Adrenal gland (tissue), 12 donors: ENCODE data around the gene PANK1. TPM values are rescaled to one million over a fixed set of nuclear protein-coding genes. Genes with fewer than 3 reads are reported as not detected.

ENCODE experiments used
- DNase-seq, 7 donors: peaks; one replicate each; pipeline ENCODE4 v3.0.0-alpha.2; 2019 to 2020
- H3K27ac ChIP-seq, 5 donors: fragments of 200-600 bp; sonication (generic) in 4 of 5; 1 replicate in 3 of 5; 2 replicates in 2 of 5; pipeline versions ENCODE4 v1.5.1 to v1.8.0; 2016 to 2020; ENCODE audit warnings: mild to moderate bottlenecking in 1 of 5
- H3K27me3 ChIP-seq: fragments of 200-600 bp; 2 replicates; pipeline ENCODE4 v1.8.0; 2021
- H3K36me3 ChIP-seq, 2 donors: fragments of 200-600 bp; replicated peaks in 1 of 2; 1 replicate in 1 of 2; 2 replicates in 1 of 2; pipeline versions ENCODE4 v1.5.1 to v1.8.0; 2018 to 2022
- H3K4me1 ChIP-seq, 2 donors: fragments of 200-600 bp; replicated peaks in 1 of 2; 1 replicate in 1 of 2; 2 replicates in 1 of 2; pipeline versions ENCODE4 v1.5.1 to v1.8.0; 2018 to 2021
- H3K4me3 ChIP-seq, 4 donors: fragments of 200-600 bp; sonication (generic) in 3 of 4; one replicate each; pipeline ENCODE4 v1.5.1; 2016 to 2018
- H3K9me3 ChIP-seq, 3 donors: fragments of 200-600 bp; sonication (generic) in 1 of 3; replicated peaks in 1 of 3; 1 replicate in 2 of 3; 2 replicates in 1 of 3; pipeline versions ENCODE4 v1.5.1 to v1.8.0; 2016 to 2021
- POLR2A ChIP-seq, 2 donors: fragments of 450-650 bp; IDR thresholded peaks; one replicate each; pipeline ENCODE4 v1.6.1; 2017; ENCODE audit warnings: antibody characterized with exemption in 2 of 2, mild to moderate bottlenecking in 2 of 2, moderate library complexity in 1 of 2
- WGBS, 4 donors: extraction: QIAGEN DNeasy Blood & Tissue Kit in 2 of 4; methylation state at CpG; one replicate each; pipeline versions ENCODE4 v1.1.5 to v1.1.7; 2013 to 2017; 5-methylcytosine and 5-hydroxymethylcytosine counted together
- intact Hi-C, 2 donors: fragments of 100-400 bp; cut with DNase I; formaldehyde crosslinking; loops; one replicate each; pipeline versions ENCODE4 v1.14.1 to v1.15.0; 2022 to 2023
- polyA plus RNA-seq, 3 donors: library from polyadenylated mRNA; stranded (reverse); fragments of 200-250 nt in 2 of 3; fragments of 350-450 nt in 1 of 3; fragmentation: Illumina TruSeq in 1 of 3; extraction: RNeasy Lipid Tissue Mini Kit (QIAGEN cat#74804) in 1 of 3; gene quantifications; one replicate each; pipeline ENCODE4 v1.2.3, GENCODE V29; 2013 to 2014
- total RNA-seq, 9 donors: library from RNA; depleted of rRNA in 4 of 9; stranded (reverse); fragments of >200 nt in 4 of 9; fragments of 120-200 nt in 1 of 9; fragmentation: NEBNext Ultra II Directional in 1 of 9; extraction: Animal tissue kit (Norgen Biotek cat#: 25700) in 1 of 9; gene quantifications; one replicate each; pipeline versions ENCODE4 v1.1.0 to v1.2.4, GENCODE V29; 2013 to 2023
- TF ChIP-seq, protein P1 (sequence below), 6 experiments: fragments of 450-650 bp in 4 of 6; fragments of 200-600 bp in 2 of 6; sonication (generic) in 1 of 6; IDR thresholded peaks; 1 replicate in 5 of 6; 2 replicates in 1 of 6; pipeline versions ENCODE4 v1.5.1 to v1.8.0; 2016 to 2021; ENCODE audit warnings: antibody characterized with exemption in 6 of 6, mild to moderate bottlenecking in 2 of 6, moderate library complexity in 1 of 6
- donor health status: healthy with polysubstance abuse.
- donor health status: Bipolar disorder and iron deficiency.
- donor health status: DM: yes; HTN: yes; CAD: no.
- donor health status: DM: no; HTN: no; CAD: no.
- donor health status: DM: no; HTN: no; CAD: no.
- donor health status: DM: yes; HTN: yes; CAD: no.

PANK1 gene
- total and polyA plus RNA-seq, 12 donors = 1.1 to 21.3 (median 8.5) TPM

DNA sequence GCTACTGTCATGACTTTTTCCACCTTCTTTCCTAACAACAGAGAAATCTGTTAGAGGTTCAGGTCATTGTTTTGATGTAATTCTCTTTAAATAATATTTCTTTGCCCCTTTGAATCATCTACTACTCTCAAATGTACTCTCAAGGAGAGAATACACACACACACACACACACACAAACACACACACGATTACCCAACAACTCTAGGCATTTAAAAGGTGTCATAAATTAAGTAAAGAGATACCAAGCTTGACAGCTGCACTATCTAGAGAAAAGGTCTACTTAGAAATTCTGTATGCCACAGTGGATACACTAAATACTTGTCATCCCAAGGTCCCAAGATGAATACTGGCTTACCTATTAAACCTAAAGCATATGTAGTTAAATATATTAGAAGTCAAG, 4.8 kb downstream of the PANK1 start:
- Histone ChIP-seq H3K36me3 (no peaks in the 10 kb centered on the region), H3K4me1 (peaks cover 0 to 9% of the 10 kb centered on the region in 2 donors), H3K27me3 (no peaks in the 10 kb centered on the region), H3K27ac (no peak overlapping the region), H3K4me3 (no peak overlapping the region), H3K9me3 (no peaks in the 10 kb centered on the region)
- no peak for DNase-seq
- no peak for TF ChIP-seq POLR2A (IDR thresholded peaks at IDR 0.05)
- TF ChIP-seq, protein P1, sequence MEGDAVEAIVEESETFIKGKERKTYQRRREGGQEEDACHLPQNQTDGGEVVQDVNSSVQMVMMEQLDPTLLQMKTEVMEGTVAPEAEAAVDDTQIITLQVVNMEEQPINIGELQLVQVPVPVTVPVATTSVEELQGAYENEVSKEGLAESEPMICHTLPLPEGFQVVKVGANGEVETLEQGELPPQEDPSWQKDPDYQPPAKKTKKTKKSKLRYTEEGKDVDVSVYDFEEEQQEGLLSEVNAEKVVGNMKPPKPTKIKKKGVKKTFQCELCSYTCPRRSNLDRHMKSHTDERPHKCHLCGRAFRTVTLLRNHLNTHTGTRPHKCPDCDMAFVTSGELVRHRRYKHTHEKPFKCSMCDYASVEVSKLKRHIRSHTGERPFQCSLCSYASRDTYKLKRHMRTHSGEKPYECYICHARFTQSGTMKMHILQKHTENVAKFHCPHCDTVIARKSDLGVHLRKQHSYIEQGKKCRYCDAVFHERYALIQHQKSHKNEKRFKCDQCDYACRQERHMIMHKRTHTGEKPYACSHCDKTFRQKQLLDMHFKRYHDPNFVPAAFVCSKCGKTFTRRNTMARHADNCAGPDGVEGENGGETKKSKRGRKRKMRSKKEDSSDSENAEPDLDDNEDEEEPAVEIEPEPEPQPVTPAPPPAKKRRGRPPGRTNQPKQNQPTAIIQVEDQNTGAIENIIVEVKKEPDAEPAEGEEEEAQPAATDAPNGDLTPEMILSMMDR (IDR thresholded peaks at IDR 0.05) = no peak
- intact Hi-C loops = no loop called here
- WGBS, 4 donors = 49 to 71% (median 52%) methylated on average over 1 of the region's 1 CpG

DNA sequence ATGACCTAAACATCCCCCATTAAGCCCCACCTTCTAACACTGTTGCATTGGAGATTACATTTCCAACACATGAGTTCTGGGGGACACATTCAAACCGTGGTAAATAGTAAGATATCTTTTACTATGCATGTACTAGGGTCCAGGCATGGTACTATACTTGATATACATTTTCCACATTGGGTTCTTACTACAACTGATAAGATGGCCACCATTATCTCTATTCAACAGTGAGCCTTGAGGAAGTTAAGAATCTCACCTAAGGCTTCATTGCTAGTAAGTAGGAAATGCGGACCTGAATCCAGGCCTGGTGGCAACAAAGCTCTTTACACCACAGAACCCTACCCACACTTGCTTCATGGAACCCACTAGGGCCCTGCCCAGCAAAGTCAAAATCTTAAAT, 5.7 kb downstream of the PANK1 start:
- no peak overlapping the region for H3K4me3 ChIP-seq
- DNase-seq = no peak
- peaks cover 0 to 9% of the 10 kb centered on the region in 2 donors for H3K4me1 ChIP-seq
- WGBS, 4 donors = 88 to 94% (median 93%) methylated on average over 2 of the region's 2 CpGs
- H3K9me3 ChIP-seq = no peaks in the 10 kb centered on the region
- H3K27ac ChIP-seq = no peak overlapping the region
- no peaks in the 10 kb centered on the region for H3K36me3 ChIP-seq
- no peaks in the 10 kb centered on the region for H3K27me3 ChIP-seq
- intact Hi-C loops = no loop called here
- TF ChIP-seq, protein P1 (IDR thresholded peaks at IDR 0.05) = no peak
- no peak for TF ChIP-seq POLR2A (IDR thresholded peaks at IDR 0.05)

DNA sequence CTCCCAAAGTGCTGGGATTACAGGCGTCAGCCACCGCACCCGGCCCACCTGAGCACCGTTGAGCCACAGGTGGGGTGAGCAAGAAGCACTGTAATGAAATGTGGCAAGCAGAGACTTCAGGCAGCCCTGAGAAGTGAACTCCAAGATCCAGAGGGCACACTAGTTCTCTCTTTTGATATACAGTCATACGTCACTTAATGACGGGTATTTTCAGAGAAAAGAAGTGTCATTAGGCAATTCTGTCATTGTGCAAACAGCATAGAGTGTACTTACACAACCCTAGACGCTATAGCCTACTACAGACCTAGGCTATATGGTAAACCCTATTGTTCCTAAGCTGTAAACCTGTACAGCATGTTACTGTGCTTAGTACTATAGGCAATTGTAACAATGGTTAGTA, 7.9 kb downstream of the PANK1 start:
- no peak overlapping the region for H3K27ac ChIP-seq
- no peaks in the 10 kb centered on the region for H3K27me3 ChIP-seq
- H3K36me3 ChIP-seq = no peaks in the 10 kb centered on the region
- no peak for DNase-seq
- no peak for TF ChIP-seq POLR2A (IDR thresholded peaks at IDR 0.05)
- TF ChIP-seq, protein P1 (IDR thresholded peaks at IDR 0.05) = no peak
- no peaks in the 10 kb centered on the region for H3K4me1 ChIP-seq
- intact Hi-C loops = no loop called here
- no peaks in the 10 kb centered on the region for H3K9me3 ChIP-seq
- no peak overlapping the region for H3K4me3 ChIP-seq
- 91 to 99% (median 95%) methylated on average over 7 of the region's 7 CpGs for WGBS, 4 donors

DNA sequence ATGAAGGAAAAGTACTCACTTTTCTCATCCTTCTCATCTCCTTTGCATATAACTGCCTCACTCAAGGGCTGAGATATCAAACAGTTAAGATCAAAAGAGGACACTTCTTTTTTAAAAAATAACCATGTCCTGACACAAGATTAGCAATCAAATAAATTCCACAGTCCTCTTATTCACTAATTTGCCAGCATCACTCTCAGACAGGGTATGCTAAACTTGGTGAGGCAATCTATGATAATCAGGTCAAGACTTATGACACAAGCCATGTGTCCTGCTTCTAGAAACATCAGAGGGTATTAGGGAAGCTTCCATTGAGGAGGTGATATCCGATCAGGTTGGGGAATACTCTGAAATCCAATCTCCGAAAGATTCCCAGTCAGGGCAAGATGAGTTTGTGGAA, 10.4 kb downstream of the PANK1 start:
- Histone ChIP-seq H3K36me3 (no peaks in the 10 kb centered on the region), H3K9me3 (no peaks in the 10 kb centered on the region), H3K27me3 (no peaks in the 10 kb centered on the region), H3K4me3 (no peak overlapping the region), H3K4me1 (no peaks in the 10 kb centered on the region), H3K27ac (no peak overlapping the region)
- no peak for DNase-seq
- intact Hi-C loops = no loop called here
- 91 to 100% (median 96%) methylated on average over 2 of the region's 2 CpGs for WGBS, 4 donors
- TF ChIP-seq, protein P1 (IDR thresholded peaks at IDR 0.05) = no peak
- no peak for TF ChIP-seq POLR2A (IDR thresholded peaks at IDR 0.05)
